Activated CD4-positive, alpha-beta T cell treated with anti-CD3 and anti-CD28 coated beads for 36 hours (primary cell): ENCODE measurements around the gene CREB5. TPM values are rescaled to one million over a fixed set of nuclear protein-coding genes. Genes with fewer than 3 reads are reported as not detected.

ENCODE experiments used
- ATAC-seq: fragments of 200-7000 bp; cut with Tn5 transposase; one replicate; pipeline ENCODE4 v1.10.0; 2021; ENCODE audit warnings: mild to moderate bottlenecking, moderate library complexity
- CTCF ChIA-PET: fragments of 350-600 bp; sonication (Branson Sonifier 250); formaldehyde crosslinking; loops from one replicate; lab custom pipeline; 2021; ENCODE audit warnings: antibody characterized with exemption; lab: Charles Lee
- POLR2A ChIA-PET: fragments of 350-600 bp; sonication (Branson Sonifier 250); formaldehyde crosslinking; loops from one replicate; lab custom pipeline; 2021; ENCODE audit warnings: antibody characterized with exemption, inconsistent platforms; lab: Charles Lee
- DNase-seq: peaks from one replicate; pipeline ENCODE4 v3.0.0-alpha.2; 2020
- H3K27ac Mint-ChIP-seq: one replicate; pipeline ENCODE4 v1.8.0; 2021; ENCODE audit warnings: mixed read lengths
- H3K27me3 Mint-ChIP-seq: one replicate; pipeline ENCODE4 v1.8.0; 2021; ENCODE audit warnings: mixed read lengths
- H3K36me3 Mint-ChIP-seq: one replicate; pipeline ENCODE4 v1.8.0; 2021; ENCODE audit warnings: low read depth, mixed read lengths
- H3K4me1 Mint-ChIP-seq: one replicate; pipeline ENCODE4 v1.8.0; 2021; ENCODE audit warnings: mixed read lengths
- H3K4me3 Mint-ChIP-seq: one replicate; pipeline ENCODE4 v1.8.0; 2021; ENCODE audit warnings: mild to moderate bottlenecking, moderate library complexity, mixed read lengths
- H3K9me3 Mint-ChIP-seq: one replicate; pipeline ENCODE4 v1.8.0; 2021; ENCODE audit warnings: low read depth, mixed read lengths
- intact Hi-C, 2 experiments: fragments of 100-400 bp; cut with DNase I in 1 of 2; cut with micrococcal nuclease in 1 of 2; formaldehyde crosslinking; loops; one replicate each; pipeline versions ENCODE4 v1.14.2 to v1.15.1; 2022 to 2024; cut with DNase I, micrococcal nuclease
- total RNA-seq, 2 experiments: library from RNA; stranded (reverse); gene quantifications; one replicate each; pipeline ENCODE4 v1.2.3, GENCODE V29; 2021

Gene CREB5
- total RNA-seq, 2 experiments from 2014 or later: 0.50 to 0.61 TPM

- no peak for ATAC-seq
- Mint-ChIP-seq H3K9me3 (no peaks in the 10 kb centered on the region), H3K27me3 (peaks cover 5% of the 10 kb centered on the region), H3K36me3 (no peaks in the 10 kb centered on the region), H3K27ac (no peak overlapping the region), H3K4me3 (no peak overlapping the region), H3K4me1 (no peaks in the 10 kb centered on the region)
- CTCF ChIA-PET: interaction anchor here (0.7 kb wide), 1 partner anchor 164 kb away, joined by 3 read pairs; no protein-coding TSS in a partner anchor
- DNase-seq: no peak
- intact Hi-C loops: no loop called here
- POLR2A ChIA-PET: no interaction called here
Observed at GRCh38 chr7:28619256-28619655, 206.9 kb downstream of the CREB5 start.

- POLR2A ChIA-PET: no interaction called here
- H3K4me3 Mint-ChIP-seq: no peak overlapping the region
- DNase-seq: no peak
- intact Hi-C loops: no loop called here
- no peaks in the 10 kb centered on the region for H3K4me1 Mint-ChIP-seq
- CTCF ChIA-PET: no interaction called here
- H3K27me3 Mint-ChIP-seq: peaks cover 7% of the 10 kb centered on the region
- ATAC-seq: no peak
- no peaks in the 10 kb centered on the region for H3K36me3 Mint-ChIP-seq
- H3K9me3 Mint-ChIP-seq: no peaks in the 10 kb centered on the region
- H3K27ac Mint-ChIP-seq: no peak overlapping the region
Observed at GRCh38 chr7:28621369-28621841, 209.1 kb downstream of the CREB5 start.

- ATAC-seq (no peak), DNase-seq (no peak)
- no peak overlapping the region for H3K4me3 Mint-ChIP-seq
- POLR2A ChIA-PET: no interaction called here
- H3K27ac Mint-ChIP-seq: no peak overlapping the region
- intact Hi-C loops: no loop called here
- CTCF ChIA-PET: no interaction called here
- H3K27me3 Mint-ChIP-seq: peaks cover 5% of the 10 kb centered on the region
- H3K9me3 Mint-ChIP-seq: no peaks in the 10 kb centered on the region
- H3K36me3 Mint-ChIP-seq: no peaks in the 10 kb centered on the region
- H3K4me1 Mint-ChIP-seq: no peaks in the 10 kb centered on the region
Observed at GRCh38 chr7:28623105-28623730, 210.9 kb downstream of the CREB5 start.

GRCh38 chr7:28623863-28624262, 211.5 kb downstream of the CREB5 start:
- Mint-ChIP-seq H3K27me3 (peaks cover 5% of the 10 kb centered on the region), H3K4me3 (no peak overlapping the region), H3K4me1 (no peaks in the 10 kb centered on the region), H3K27ac (no peak overlapping the region), H3K36me3 (no peaks in the 10 kb centered on the region), H3K9me3 (no peaks in the 10 kb centered on the region)
- intact Hi-C loops: loop anchor here in 1 of 2 experiments (2.0 kb wide), 1 partner anchor 325 kb away; no protein-coding TSS in a partner anchor
- ChIA-PET POLR2A (no interaction called here), CTCF (no interaction called here)
- DNase-seq (no peak), ATAC-seq (no peak)

- Mint-ChIP-seq H3K9me3 (no peaks in the 10 kb centered on the region), H3K4me1 (no peaks in the 10 kb centered on the region), H3K36me3 (no peaks in the 10 kb centered on the region), H3K4me3 (no peak overlapping the region), H3K27ac (no peak overlapping the region), H3K27me3 (peaks cover 5% of the 10 kb centered on the region)
- intact Hi-C loops: loop anchor here in 1 of 2 experiments (2.0 kb wide), 1 partner anchor 327 kb away; no protein-coding TSS in a partner anchor
- ATAC-seq (no peak), DNase-seq (no peak)
- ChIA-PET POLR2A (no interaction called here), CTCF (no interaction called here)
Observed at GRCh38 chr7:28625432-28625831, 213.1 kb downstream of the CREB5 start.

GRCh38 chr7:28626221-28626620, 213.9 kb downstream of the CREB5 start:
- DNase-seq (no peak), ATAC-seq (no peak)
- H3K27ac Mint-ChIP-seq: no peak overlapping the region
- POLR2A ChIA-PET: no interaction called here
- no peak overlapping the region for H3K4me3 Mint-ChIP-seq
- no peaks in the 10 kb centered on the region for H3K9me3 Mint-ChIP-seq
- CTCF ChIA-PET: interaction anchor here (0.6 to 1.5 kb wide), 4 partner anchors 196 to 994 kb away, joined by 3 to 4 read pairs (median 3); no protein-coding TSS in a partner anchor
- intact Hi-C loops: loop anchor here (1.0 kb wide), 2 partner anchors 237 to 327 kb away; no protein-coding TSS in a partner anchor
- peaks cover 8% of the 10 kb centered on the region for H3K27me3 Mint-ChIP-seq
- no peaks in the 10 kb centered on the region for H3K4me1 Mint-ChIP-seq
- H3K36me3 Mint-ChIP-seq: no peaks in the 10 kb centered on the region

- no peak overlapping the region for H3K4me3 Mint-ChIP-seq
- no peaks in the 10 kb centered on the region for H3K9me3 Mint-ChIP-seq
- DNase-seq: peak; percentile 41
- no peak for ATAC-seq
- peaks cover 10% of the 10 kb centered on the region for H3K27me3 Mint-ChIP-seq
- intact Hi-C loops: loop anchor here (1.0 kb wide), 2 partner anchors 237 to 327 kb away; no protein-coding TSS in a partner anchor
- CTCF ChIA-PET: interaction anchor here (0.6 to 1.5 kb wide), 7 partner anchors 51 to 994 kb away, joined by 3 to 4 read pairs (median 3); no protein-coding TSS in a partner anchor
- H3K4me1 Mint-ChIP-seq: no peaks in the 10 kb centered on the region
- no peak overlapping the region for H3K27ac Mint-ChIP-seq
- POLR2A ChIA-PET: no interaction called here
- no peaks in the 10 kb centered on the region for H3K36me3 Mint-ChIP-seq
Observed at GRCh38 chr7:28626624-28627262, 214.4 kb downstream of the CREB5 start.

- Mint-ChIP-seq H3K4me1 (no peaks in the 10 kb centered on the region), H3K27me3 (peaks cover 8% of the 10 kb centered on the region), H3K9me3 (no peaks in the 10 kb centered on the region), H3K27ac (no peak overlapping the region), H3K36me3 (no peaks in the 10 kb centered on the region), H3K4me3 (no peak overlapping the region)
- ATAC-seq (no peak), DNase-seq (no peak)
- CTCF ChIA-PET: interaction anchor here (0.7 to 1.5 kb wide), 4 partner anchors 50 to 239 kb away, joined by 3 to 4 read pairs (median 4); no protein-coding TSS in a partner anchor
- POLR2A ChIA-PET: no interaction called here
- intact Hi-C loops: no loop called here
Observed at GRCh38 chr7:28627263-28627653, 214.9 kb downstream of the CREB5 start.

GRCh38 chr7:28627896-28628295, 215.6 kb downstream of the CREB5 start:
- ChIA-PET POLR2A (no interaction called here), CTCF (interaction anchor here (1.4 to 1.5 kb wide), 2 partner anchors 222 to 236 kb away, joined by 3 to 4 read pairs; no protein-coding TSS in a partner anchor)
- H3K36me3 Mint-ChIP-seq: no peaks in the 10 kb centered on the region
- H3K9me3 Mint-ChIP-seq: no peaks in the 10 kb centered on the region
- DNase-seq: no peak
- no peak overlapping the region for H3K4me3 Mint-ChIP-seq
- no peak overlapping the region for H3K27ac Mint-ChIP-seq
- intact Hi-C loops: no loop called here
- H3K4me1 Mint-ChIP-seq: no peaks in the 10 kb centered on the region
- H3K27me3 Mint-ChIP-seq: peaks cover 10% of the 10 kb centered on the region
- ATAC-seq: no peak

- H3K27ac Mint-ChIP-seq: no peak overlapping the region
- H3K27me3 Mint-ChIP-seq: peaks cover 10% of the 10 kb centered on the region
- no peak overlapping the region for H3K4me3 Mint-ChIP-seq
- ATAC-seq (no peak), DNase-seq (no peak)
- intact Hi-C loops: no loop called here
- no peaks in the 10 kb centered on the region for H3K36me3 Mint-ChIP-seq
- ChIA-PET POLR2A (no interaction called here), CTCF (interaction anchor here (0.6 to 0.8 kb wide), 2 partner anchors 10 to 12 kb away, joined by 3 read pairs; no protein-coding TSS in a partner anchor)
- no peaks in the 10 kb centered on the region for H3K4me1 Mint-ChIP-seq
- H3K9me3 Mint-ChIP-seq: no peaks in the 10 kb centered on the region
Observed at GRCh38 chr7:28629216-28629842, 217.0 kb downstream of the CREB5 start.

GRCh38 chr7:28630350-28630749, 218.0 kb downstream of the CREB5 start:
- intact Hi-C loops: loop anchor here in 1 of 2 experiments (10.0 kb wide), 1 partner anchor 224 kb away; no protein-coding TSS in a partner anchor
- no peak overlapping the region for H3K4me3 Mint-ChIP-seq
- no peak for DNase-seq
- peaks cover 9% of the 10 kb centered on the region for H3K27me3 Mint-ChIP-seq
- POLR2A ChIA-PET: interaction anchor here (0.6 kb wide), 1 partner anchor 282 kb away, joined by 3 read pairs; no protein-coding TSS in a partner anchor
- ATAC-seq: no peak
- H3K36me3 Mint-ChIP-seq: no peaks in the 10 kb centered on the region
- H3K27ac Mint-ChIP-seq: no peak overlapping the region
- CTCF ChIA-PET: no interaction called here
- no peaks in the 10 kb centered on the region for H3K9me3 Mint-ChIP-seq
- no peaks in the 10 kb centered on the region for H3K4me1 Mint-ChIP-seq
